Stimulated activated naive CD8-positive, alpha-beta T cell treated with anti-CD3 and anti-CD28 coated beads, Interleukin-15, amount 100 ng/mL, for 72 hours (primary cell): ENCODE results near the gene VPS8.

ENCODE experiments used
- ATAC-seq: fragments of 150-1000 bp; cut with Tn5 transposase; 2 replicates; pipeline ENCODE4 v1.10.0; 2021; ENCODE audit warnings: mild to moderate bottlenecking, moderate library complexity
- DNase-seq, 2 donors: peaks; one replicate each; pipeline ENCODE4 v3.0.0; 2021 to 2022
- H3K27ac Mint-ChIP-seq, 2 donors: one replicate each; pipeline ENCODE4 v1.8.0; 2022; ENCODE audit warnings: mild to moderate bottlenecking in 2 of 2, mixed read lengths in 2 of 2, moderate library complexity in 2 of 2
- H3K27me3 Mint-ChIP-seq: one replicate; pipeline ENCODE4 v1.8.0; 2022; ENCODE audit warnings: mixed read lengths
- H3K4me1 Mint-ChIP-seq: one replicate; pipeline ENCODE4 v1.8.0; 2022; ENCODE audit warnings: mild to moderate bottlenecking, mixed read lengths
- H3K4me3 Mint-ChIP-seq, 2 donors: one replicate each; pipeline ENCODE4 v1.8.0; 2022; ENCODE audit warnings: mild to moderate bottlenecking in 2 of 2, mixed read lengths in 2 of 2, moderate library complexity in 1 of 2
- H3K9me3 Mint-ChIP-seq, 2 donors: one replicate each; pipeline ENCODE4 v1.8.0; 2022; ENCODE audit warnings: mixed read lengths in 2 of 2

VPS8 gene

GRCh38 chr3:184816614-184817013 lies 4.6 kb downstream of the VPS8 start:
- H3K4me1 Mint-ChIP-seq = peaks cover 56% of the 10 kb centered on the region
- DNase-seq = no peak

DNA sequence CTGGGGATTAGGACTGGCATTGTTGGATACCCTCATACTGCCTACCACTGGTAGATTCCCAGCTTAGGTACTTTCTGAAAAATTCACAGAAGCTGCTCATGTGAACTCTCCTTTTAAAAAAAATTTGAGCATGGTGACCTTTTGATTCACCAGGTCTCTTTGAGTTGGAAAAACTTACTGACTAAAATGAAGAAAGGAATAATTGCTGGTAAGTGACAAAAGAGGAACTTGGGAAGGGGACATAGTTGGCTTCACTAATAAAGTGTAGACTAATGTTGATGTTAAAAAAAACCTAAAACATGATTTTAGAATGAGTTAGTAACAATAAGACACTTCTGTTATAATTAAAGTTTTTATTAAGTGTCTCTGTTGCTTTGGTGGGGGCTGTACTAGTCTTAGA lies 8.6 kb downstream of the VPS8 start:
- H3K4me3 Mint-ChIP-seq = no peak overlapping the region
- DNase-seq = no peak
- no peak overlapping the region for H3K27ac Mint-ChIP-seq
- no peak for ATAC-seq
- no peaks in the 10 kb centered on the region for H3K9me3 Mint-ChIP-seq
- no peaks in the 10 kb centered on the region for H3K27me3 Mint-ChIP-seq
- peaks cover 27% of the 10 kb centered on the region for H3K4me1 Mint-ChIP-seq

More at GRCh38 chr3:184816614-184817013, 4.6 kb downstream of the VPS8 start:
- Mint-ChIP-seq H3K27me3 (no peaks in the 10 kb centered on the region), H3K4me3 (no peak overlapping the region), H3K9me3 (no peaks in the 10 kb centered on the region), H3K27ac (no peak overlapping the region)
- ATAC-seq = no peak

DNA sequence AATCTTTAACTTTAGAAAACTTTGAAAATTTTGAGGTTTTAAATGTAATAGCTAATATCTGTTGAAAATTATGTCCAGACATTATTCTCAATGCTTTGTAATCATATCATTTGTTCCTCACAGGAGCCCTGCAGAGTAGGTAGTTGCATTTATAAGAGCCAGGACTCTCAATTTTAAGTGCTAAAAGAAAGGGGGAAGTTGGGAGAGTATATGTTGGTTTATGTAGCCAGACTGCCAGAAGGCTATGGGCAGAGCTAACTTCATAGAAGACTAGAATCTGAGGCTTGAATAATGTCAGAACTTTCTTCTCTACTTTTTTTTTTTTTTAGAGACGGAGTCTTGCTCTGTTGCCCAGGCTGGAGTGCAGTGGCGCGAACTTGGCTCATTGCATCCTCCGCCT lies 9.1 kb downstream of the VPS8 start:
- H3K27me3 Mint-ChIP-seq = no peaks in the 10 kb centered on the region
- no peaks in the 10 kb centered on the region for H3K9me3 Mint-ChIP-seq
- ATAC-seq (no peak), DNase-seq (no peak)
- H3K4me1 Mint-ChIP-seq = peaks cover 22% of the 10 kb centered on the region
- H3K4me3 Mint-ChIP-seq = no peak overlapping the region
- no peak overlapping the region for H3K27ac Mint-ChIP-seq

DNA sequence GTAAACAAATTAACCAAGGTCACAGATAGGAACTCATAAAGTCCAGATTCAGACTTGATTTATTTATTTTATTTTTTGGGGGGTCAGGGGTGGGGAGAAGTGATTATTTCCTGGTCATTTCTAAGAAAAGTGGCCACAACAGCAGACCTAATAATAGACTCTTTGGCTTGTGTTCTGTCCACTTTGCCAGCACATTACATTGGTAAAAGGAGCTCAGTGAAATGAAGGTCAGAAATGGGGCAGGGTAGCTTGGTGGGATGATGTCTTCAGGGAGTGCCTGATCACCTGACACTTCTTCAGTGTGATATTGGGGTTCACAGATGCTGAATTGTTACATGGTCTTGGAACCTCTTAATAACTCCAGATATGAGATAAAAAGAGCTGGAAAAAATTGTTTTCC lies 10.1 kb downstream of the VPS8 start:
- H3K27ac Mint-ChIP-seq = no peak overlapping the region
- H3K4me3 Mint-ChIP-seq = no peak overlapping the region
- DNase-seq (no peak), ATAC-seq (no peak)
- H3K9me3 Mint-ChIP-seq = no peaks in the 10 kb centered on the region
- H3K27me3 Mint-ChIP-seq = no peaks in the 10 kb centered on the region
- peaks cover 14% of the 10 kb centered on the region for H3K4me1 Mint-ChIP-seq

GRCh38 chr3:184822654-184823053 lies 10.7 kb downstream of the VPS8 start:
- Mint-ChIP-seq H3K9me3 (no peaks in the 10 kb centered on the region), H3K4me3 (no peak overlapping the region), H3K4me1 (peaks cover 12% of the 10 kb centered on the region), H3K27me3 (no peaks in the 10 kb centered on the region), H3K27ac (no peak overlapping the region)
- DNase-seq (no peak), ATAC-seq (no peak)

- peaks cover 12% of the 10 kb centered on the region for H3K4me1 Mint-ChIP-seq
- no peaks in the 10 kb centered on the region for H3K27me3 Mint-ChIP-seq
- DNase-seq (no peak), ATAC-seq (no peak)
- H3K9me3 Mint-ChIP-seq = no peaks in the 10 kb centered on the region
- H3K27ac Mint-ChIP-seq = peak overlapping the region in 1 of 2 donors; percentile 21
- no peak overlapping the region for H3K4me3 Mint-ChIP-seq
Measured at GRCh38 chr3:184823990-184824389, 12.0 kb downstream of the VPS8 start.

DNA sequence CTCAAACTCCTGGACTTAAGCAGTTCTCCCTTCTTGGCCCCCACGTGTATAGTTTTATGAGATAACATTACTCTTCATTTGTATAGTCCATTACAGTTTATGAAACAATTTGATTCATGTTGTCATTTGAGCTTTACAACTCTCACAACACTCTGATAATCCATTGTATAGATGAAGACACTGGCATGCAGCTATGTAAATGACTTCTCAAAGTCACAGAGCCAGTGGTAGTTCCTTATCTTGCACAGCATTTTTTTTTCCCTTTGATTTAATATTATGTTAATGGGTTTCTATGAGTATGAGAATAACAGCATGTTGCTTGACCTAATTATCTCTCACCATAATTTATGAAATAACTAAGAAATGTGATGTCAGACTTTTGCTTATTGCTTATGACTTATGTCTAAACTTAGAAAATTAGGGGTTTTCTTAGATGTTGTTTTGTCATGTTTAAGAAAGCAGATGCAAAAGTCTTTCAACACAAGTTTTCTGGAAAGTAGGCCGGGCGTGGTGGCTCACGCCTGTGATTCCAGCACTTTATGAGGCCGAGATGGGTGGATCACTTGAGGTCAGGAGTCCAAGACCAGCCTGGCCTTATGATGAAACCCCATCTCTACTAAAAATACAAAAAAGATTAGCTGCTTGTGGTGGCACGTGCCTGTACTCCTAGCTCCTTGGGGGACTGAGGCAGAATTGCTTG lies 13.3 kb downstream of the VPS8 start:
- H3K9me3 Mint-ChIP-seq = no peaks in the 10 kb centered on the region
- DNase-seq (no peak), ATAC-seq (no peak)
- H3K27me3 Mint-ChIP-seq = no peaks in the 10 kb centered on the region
- no peak overlapping the region for H3K4me3 Mint-ChIP-seq
- peaks cover 3% of the 10 kb centered on the region for H3K4me1 Mint-ChIP-seq
- no peak overlapping the region for H3K27ac Mint-ChIP-seq

GRCh38 chr3:184827572-184827971 lies 15.6 kb downstream of the VPS8 start:
- Mint-ChIP-seq H3K4me3 (no peak overlapping the region), H3K27ac (no peak overlapping the region), H3K4me1 (no peaks in the 10 kb centered on the region), H3K9me3 (no peaks in the 10 kb centered on the region), H3K27me3 (no peaks in the 10 kb centered on the region)
- ATAC-seq = no peak
- DNase-seq = no peak

GRCh38 chr3:184832044-184832443 lies 20.1 kb downstream of the VPS8 start:
- H3K9me3 Mint-ChIP-seq = no peaks in the 10 kb centered on the region
- H3K27ac Mint-ChIP-seq = no peak overlapping the region
- DNase-seq (no peak), ATAC-seq (no peak)
- H3K4me1 Mint-ChIP-seq = no peaks in the 10 kb centered on the region
- no peak overlapping the region for H3K4me3 Mint-ChIP-seq
- H3K27me3 Mint-ChIP-seq = no peaks in the 10 kb centered on the region

DNA sequence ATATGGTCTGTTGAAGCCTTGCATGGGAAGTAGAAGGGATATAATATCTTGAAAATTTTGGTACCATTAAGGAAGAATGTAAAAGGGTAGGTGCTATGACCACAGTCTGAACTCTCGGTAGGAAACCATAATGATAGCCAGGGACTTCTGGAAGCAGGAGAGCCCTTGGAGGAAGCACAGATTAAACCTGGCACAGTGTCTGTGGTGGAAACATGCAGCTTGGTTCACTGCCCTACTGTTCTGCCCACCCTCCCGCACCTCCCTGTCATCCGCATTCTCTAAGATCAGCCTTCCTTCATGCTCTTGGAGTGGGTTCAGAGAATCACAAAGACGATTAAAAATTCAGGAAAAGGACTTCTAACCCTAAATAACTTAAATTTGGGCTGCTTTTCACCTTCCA lies 20.9 kb downstream of the VPS8 start:
- H3K27ac Mint-ChIP-seq = no peak overlapping the region
- H3K4me3 Mint-ChIP-seq = no peak overlapping the region
- no peaks in the 10 kb centered on the region for H3K4me1 Mint-ChIP-seq
- no peak for ATAC-seq
- no peaks in the 10 kb centered on the region for H3K9me3 Mint-ChIP-seq
- H3K27me3 Mint-ChIP-seq = no peaks in the 10 kb centered on the region
- DNase-seq = no peak

DNA sequence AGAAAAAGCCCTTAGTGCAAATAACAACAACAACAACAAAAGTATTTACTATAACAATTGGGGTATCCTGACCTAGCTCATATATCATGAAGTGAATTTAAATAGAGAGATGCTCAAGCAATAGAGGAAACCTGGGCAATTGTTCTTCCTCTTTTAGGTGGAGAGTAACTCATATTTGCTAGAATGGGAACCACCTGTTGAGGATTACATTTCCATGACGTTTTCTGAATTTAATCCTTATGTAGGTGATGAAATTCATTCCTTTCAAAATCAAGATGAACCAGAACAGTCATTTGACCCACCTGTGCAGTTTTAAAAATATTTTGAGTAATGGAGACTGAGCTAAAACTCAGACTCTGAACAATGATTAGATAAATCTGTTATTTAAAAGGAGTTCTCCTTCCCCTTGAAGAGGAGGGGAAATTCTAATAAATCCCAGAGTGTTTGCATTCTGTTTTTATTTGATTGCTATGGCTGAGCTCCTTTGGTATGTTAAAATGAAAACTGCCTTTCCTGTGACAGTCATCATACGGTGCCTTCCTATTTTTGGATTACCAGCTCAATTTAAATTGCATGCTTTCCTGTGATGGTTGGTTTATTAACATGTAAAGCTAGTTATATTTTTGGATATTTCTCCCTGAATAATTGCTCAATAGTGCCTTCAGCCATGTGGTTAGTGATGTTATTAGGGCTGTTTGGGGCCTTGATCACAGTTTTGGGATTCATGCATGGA lies 24.3 kb downstream of the VPS8 start:
- Mint-ChIP-seq H3K27ac (no peak overlapping the region), H3K4me3 (no peak overlapping the region), H3K9me3 (no peaks in the 10 kb centered on the region), H3K27me3 (no peaks in the 10 kb centered on the region), H3K4me1 (no peaks in the 10 kb centered on the region)
- DNase-seq (no peak), ATAC-seq (no peak)

DNA sequence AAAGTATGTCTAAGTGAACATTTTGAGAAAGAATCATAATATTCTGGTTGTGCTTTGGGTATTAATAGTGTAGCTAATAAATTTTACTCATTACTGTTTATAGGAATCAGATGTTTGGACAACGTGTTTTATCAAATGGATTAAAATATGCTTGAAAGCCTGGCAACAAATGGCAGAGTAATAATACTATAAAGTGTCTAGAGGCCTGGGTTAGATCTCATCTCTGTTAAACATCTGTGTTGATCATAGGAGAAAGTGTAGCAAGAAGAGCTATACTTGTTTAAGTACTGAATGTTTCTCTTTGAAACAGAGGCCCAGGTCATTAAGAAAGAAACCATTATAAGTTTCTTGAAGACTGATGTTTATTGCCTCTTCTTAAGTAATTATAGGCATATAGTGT lies 30.5 kb downstream of the VPS8 start:
- Mint-ChIP-seq H3K9me3 (no peaks in the 10 kb centered on the region), H3K27me3 (no peaks in the 10 kb centered on the region), H3K4me3 (no peak overlapping the region), H3K4me1 (no peaks in the 10 kb centered on the region), H3K27ac (no peak overlapping the region)
- DNase-seq = no peak
- ATAC-seq = no peak

DNA sequence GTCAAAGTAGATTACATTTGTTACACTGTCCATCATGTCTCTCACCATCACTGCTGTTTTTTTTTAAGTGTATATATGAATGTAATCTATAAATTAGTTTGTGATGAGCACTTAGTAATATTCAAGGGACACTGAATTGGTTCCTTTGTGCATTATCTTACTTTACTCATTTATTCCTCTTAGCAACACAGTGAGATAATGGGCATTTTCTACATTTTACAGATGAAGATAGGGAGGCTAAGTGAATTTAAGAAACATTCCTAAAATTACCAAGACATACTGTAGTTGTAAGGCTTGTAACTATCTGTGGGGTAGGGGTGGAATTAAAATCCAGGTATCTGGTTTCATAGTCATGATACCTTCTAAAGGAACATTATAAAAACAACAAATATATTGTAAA lies 33.9 kb downstream of the VPS8 start:
- H3K4me3 Mint-ChIP-seq = no peak overlapping the region
- H3K27ac Mint-ChIP-seq = no peak overlapping the region
- DNase-seq (no peak), ATAC-seq (no peak)
- H3K4me1 Mint-ChIP-seq = no peaks in the 10 kb centered on the region
- no peaks in the 10 kb centered on the region for H3K9me3 Mint-ChIP-seq
- H3K27me3 Mint-ChIP-seq = no peaks in the 10 kb centered on the region

- no peak for ATAC-seq
- no peak overlapping the region for H3K27ac Mint-ChIP-seq
- H3K9me3 Mint-ChIP-seq = no peaks in the 10 kb centered on the region
- no peaks in the 10 kb centered on the region for H3K27me3 Mint-ChIP-seq
- H3K4me1 Mint-ChIP-seq = no peaks in the 10 kb centered on the region
- DNase-seq = no peak
- no peak overlapping the region for H3K4me3 Mint-ChIP-seq
Measured at GRCh38 chr3:184846496-184846895, 34.5 kb downstream of the VPS8 start.

DNA sequence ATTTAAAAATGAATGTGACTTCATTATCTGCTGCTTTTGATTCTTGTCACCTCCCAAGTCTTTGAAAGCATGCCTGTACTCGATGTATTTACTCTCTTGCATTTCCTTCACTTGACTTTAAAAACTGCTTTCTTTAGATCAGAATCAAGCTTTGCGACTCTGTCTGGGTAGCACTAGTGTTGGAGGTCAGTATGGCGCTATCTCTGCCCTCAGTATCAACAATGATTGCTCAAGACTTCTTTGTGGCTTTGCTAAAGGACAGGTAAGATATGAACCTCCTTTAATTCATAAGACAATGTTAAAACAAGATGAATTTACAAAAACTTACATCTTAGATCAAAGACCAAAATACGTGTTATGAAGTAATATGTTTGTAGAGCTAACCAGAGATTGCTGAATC lies 37.0 kb downstream of the VPS8 start:
- DNase-seq (no peak), ATAC-seq (no peak)
- no peaks in the 10 kb centered on the region for H3K4me1 Mint-ChIP-seq
- H3K27ac Mint-ChIP-seq = no peak overlapping the region
- no peaks in the 10 kb centered on the region for H3K27me3 Mint-ChIP-seq
- no peak overlapping the region for H3K4me3 Mint-ChIP-seq
- no peaks in the 10 kb centered on the region for H3K9me3 Mint-ChIP-seq

GRCh38 chr3:184850201-184850600 lies 38.2 kb downstream of the VPS8 start:
- H3K4me3 Mint-ChIP-seq = no peak overlapping the region
- H3K9me3 Mint-ChIP-seq = no peaks in the 10 kb centered on the region
- H3K27ac Mint-ChIP-seq = no peak overlapping the region
- DNase-seq = no peak
- no peaks in the 10 kb centered on the region for H3K4me1 Mint-ChIP-seq
- no peak for ATAC-seq
- H3K27me3 Mint-ChIP-seq = no peaks in the 10 kb centered on the region

GRCh38 chr3:184857099-184857498 lies 45.1 kb downstream of the VPS8 start:
- H3K9me3 Mint-ChIP-seq = no peaks in the 10 kb centered on the region
- H3K4me3 Mint-ChIP-seq = no peak overlapping the region
- no peaks in the 10 kb centered on the region for H3K27me3 Mint-ChIP-seq
- H3K4me1 Mint-ChIP-seq = no peaks in the 10 kb centered on the region
- ATAC-seq (no peak), DNase-seq (no peak)
- H3K27ac Mint-ChIP-seq = no peak overlapping the region
